HepG2 (cell line): ENCODE results near the gene ZNF512B. TPM values are rescaled to one million over a fixed set of nuclear protein-coding genes. Genes with fewer than 3 reads are reported as not detected.

ENCODE experiments used
- EEA1 ChIP-seq: sonication (generic); formaldehyde crosslinking; IDR thresholded peaks from 2 replicates; pipeline ENCODE4 v1.5.1; 2020; ENCODE audit warnings: mild to moderate bottlenecking, missing genetic modification reagents, borderline replicate concordance
- EED ChIP-seq: sonication (generic); formaldehyde crosslinking; IDR thresholded peaks from 2 replicates; pipeline ENCODE4 v1.5.0; 2020; ENCODE audit warnings: mild to moderate bottlenecking, missing genetic modification reagents
- HOXA3 ChIP-seq: sonication (generic); formaldehyde crosslinking; IDR thresholded peaks from 2 replicates; pipeline ENCODE4 v1.5.0; 2020; ENCODE audit warnings: missing genetic modification reagents
- NFKB2 ChIP-seq: sonication (generic); formaldehyde crosslinking; IDR thresholded peaks from 2 replicates; pipeline ENCODE4 v1.4.0; 2020; ENCODE audit warnings: missing genetic modification reagents, borderline replicate concordance
- NFYC ChIP-seq: IDR thresholded peaks from 2 replicates; pipeline ENCODE4 v1.6.1; 2016; ENCODE audit warnings: missing genetic modification reagents, missing compliant biosample characterization
- POGZ ChIP-seq: sonication (generic); formaldehyde crosslinking; IDR thresholded peaks from 2 replicates; pipeline ENCODE4 v1.4.0; 2020; ENCODE audit warnings: mild to moderate bottlenecking, missing genetic modification reagents
- RNF2 ChIP-seq: fragments of 450-650 bp; conservative IDR thresholded peaks from 2 replicates; pipeline ENCODE4 v1.6.1; 2016; ENCODE audit warnings: low read depth
- ZNF292 ChIP-seq: sonication (generic); formaldehyde crosslinking; IDR thresholded peaks from 2 replicates; pipeline ENCODE4 v1.8.1; 2022; ENCODE audit warnings: mild to moderate bottlenecking, low read depth, missing genetic modification reagents, borderline replicate concordance
- ZNF367 ChIP-seq: sonication (generic); formaldehyde crosslinking; IDR thresholded peaks from 2 replicates; pipeline ENCODE4 v1.4.0; 2020; ENCODE audit warnings: missing genetic modification reagents, borderline replicate concordance
- ZNF547 ChIP-seq: sonication (generic); formaldehyde crosslinking; IDR thresholded peaks from 2 replicates; pipeline ENCODE4 v1.5.1; 2020; ENCODE audit warnings: mild to moderate bottlenecking, missing genetic modification reagents
- ZNF7 ChIP-seq: IDR thresholded peaks from 2 replicates; pipeline ENCODE4 v1.6.1; 2016; ENCODE audit warnings: missing biosample characterization, missing genetic modification reagents
- ZNF792 ChIP-seq: IDR thresholded peaks from 2 replicates; pipeline ENCODE4 v1.6.1; 2016
- ZNF841 ChIP-seq: sonication (generic); formaldehyde crosslinking; IDR thresholded peaks from 2 replicates; pipeline ENCODE4 v1.8.1; 2023; ENCODE audit warnings: missing genetic modification reagents, borderline replicate concordance
- ZNF879 ChIP-seq: sonication (generic); formaldehyde crosslinking; IDR thresholded peaks from 2 replicates; pipeline ENCODE4 v1.8.1; 2023; ENCODE audit warnings: missing genetic modification reagents
- ZSCAN25 ChIP-seq: sonication (generic); formaldehyde crosslinking; IDR thresholded peaks from 2 replicates; pipeline ENCODE4 v1.8.0; 2022; ENCODE audit warnings: mild to moderate bottlenecking, missing genetic modification reagents
- ZSCAN30 ChIP-seq: sonication (generic); formaldehyde crosslinking; IDR thresholded peaks from 2 replicates; pipeline ENCODE4 v1.5.0; 2020; ENCODE audit warnings: mild to moderate bottlenecking, missing genetic modification reagents
- polyA plus RNA-seq, 8 experiments: library from polyadenylated mRNA; depleted of rRNA in 3 of 8; stranded (reverse) in 7 of 8; unstranded in 1 of 8; fragments of >200 nt; fragmentation: Illumina TruSeq in 4 of 8; extraction: Trizol in 4 of 8; gene quantifications; 2 replicates each; pipeline versions ENCODE4 v1.2.1 to v1.2.3, GENCODE V29; 2011 to 2016; ENCODE audit warnings: low read depth in 4 of 8, missing spikeins in 1 of 8, mixed read lengths in 1 of 8; ENCODE audit not compliant: insufficient read depth in 1 of 8
- total RNA-seq, 5 experiments: library from RNA; depleted of rRNA; stranded (reverse); fragments of >200 nt; fragmentation: Illumina TruSeq; extraction: Trizol; gene quantifications; 2 replicates each; pipeline ENCODE4 v1.2.3, GENCODE V29; 2016; ENCODE audit warnings: low read depth in 1 of 5
- TF ChIP-seq, protein P1 (sequence below): sonication (generic); formaldehyde crosslinking; conservative IDR thresholded peaks from 2 replicates; pipeline ENCODE4 v1.4.0; 2020; ENCODE audit warnings: mild to moderate bottlenecking, missing genetic modification reagents, moderate library complexity
- TF ChIP-seq, protein P2 (sequence below): sonication (generic); formaldehyde crosslinking; IDR thresholded peaks from 2 replicates; pipeline ENCODE4 v1.4.0; 2020; ENCODE audit warnings: mild to moderate bottlenecking, low read depth, missing genetic modification reagents
- TF ChIP-seq, protein P3 (sequence below): IDR thresholded peaks from 2 replicates; pipeline ENCODE4 v1.6.1; 2016; ENCODE audit warnings: low read depth
- TF ChIP-seq, protein P4 (sequence below): sonication (generic); formaldehyde crosslinking; IDR thresholded peaks from 2 replicates; pipeline ENCODE4 v1.5.1; 2020; ENCODE audit warnings: missing genetic modification reagents, mild to moderate bottlenecking, borderline replicate concordance
- TF ChIP-seq, protein P5 (sequence below): IDR thresholded peaks from 2 replicates; pipeline ENCODE4 v1.6.1; 2018; ENCODE audit warnings: missing genetic modification reagents, mild to moderate bottlenecking, missing compliant biosample characterization

The ZNF512B gene
- total and polyA plus RNA-seq, 2 of the 13 experiments (the other 11 are each of a cell fraction or from before 2014, with no cell fraction given): 11.5 to 30.6 TPM

DNA sequence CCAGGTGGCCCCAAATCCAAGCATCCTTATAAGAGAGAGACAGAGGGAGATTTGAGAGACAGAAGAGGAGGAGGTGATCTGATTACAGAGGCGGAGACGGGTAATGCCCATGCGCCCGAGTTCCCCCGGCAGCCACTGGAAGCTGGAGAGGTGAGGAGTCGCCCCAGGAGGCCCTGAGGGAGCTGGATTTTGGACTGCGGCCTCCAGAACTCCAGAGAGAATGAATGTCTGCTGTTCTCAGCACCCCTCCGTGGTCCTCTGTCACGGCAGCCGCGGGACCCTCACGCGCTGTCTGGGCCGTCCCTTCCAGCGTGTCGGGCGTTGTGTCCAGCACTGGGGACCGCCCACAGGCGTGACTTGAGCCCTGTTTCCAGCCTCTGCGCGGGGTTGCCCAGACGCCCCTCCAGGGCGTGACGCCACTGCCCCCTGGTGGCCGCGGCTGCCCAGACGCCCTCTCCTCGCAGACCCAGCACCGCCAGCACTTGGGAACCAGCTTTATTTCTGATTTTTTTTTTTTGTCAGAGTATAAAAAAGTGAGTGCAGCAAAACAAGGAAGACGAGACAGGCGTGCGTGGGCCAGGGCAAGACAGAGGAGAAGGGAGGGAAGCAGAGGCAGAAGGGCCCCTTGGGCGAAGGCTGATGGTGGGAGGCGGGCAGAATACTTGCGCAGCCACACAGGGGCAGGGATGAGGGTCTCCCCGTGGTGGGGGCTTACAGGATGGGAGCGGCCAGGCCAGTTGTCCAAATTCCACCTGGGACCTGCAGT, 4.1 kb upstream of the ZNF512B start (continued):
- TF ChIP-seq, protein P1, sequence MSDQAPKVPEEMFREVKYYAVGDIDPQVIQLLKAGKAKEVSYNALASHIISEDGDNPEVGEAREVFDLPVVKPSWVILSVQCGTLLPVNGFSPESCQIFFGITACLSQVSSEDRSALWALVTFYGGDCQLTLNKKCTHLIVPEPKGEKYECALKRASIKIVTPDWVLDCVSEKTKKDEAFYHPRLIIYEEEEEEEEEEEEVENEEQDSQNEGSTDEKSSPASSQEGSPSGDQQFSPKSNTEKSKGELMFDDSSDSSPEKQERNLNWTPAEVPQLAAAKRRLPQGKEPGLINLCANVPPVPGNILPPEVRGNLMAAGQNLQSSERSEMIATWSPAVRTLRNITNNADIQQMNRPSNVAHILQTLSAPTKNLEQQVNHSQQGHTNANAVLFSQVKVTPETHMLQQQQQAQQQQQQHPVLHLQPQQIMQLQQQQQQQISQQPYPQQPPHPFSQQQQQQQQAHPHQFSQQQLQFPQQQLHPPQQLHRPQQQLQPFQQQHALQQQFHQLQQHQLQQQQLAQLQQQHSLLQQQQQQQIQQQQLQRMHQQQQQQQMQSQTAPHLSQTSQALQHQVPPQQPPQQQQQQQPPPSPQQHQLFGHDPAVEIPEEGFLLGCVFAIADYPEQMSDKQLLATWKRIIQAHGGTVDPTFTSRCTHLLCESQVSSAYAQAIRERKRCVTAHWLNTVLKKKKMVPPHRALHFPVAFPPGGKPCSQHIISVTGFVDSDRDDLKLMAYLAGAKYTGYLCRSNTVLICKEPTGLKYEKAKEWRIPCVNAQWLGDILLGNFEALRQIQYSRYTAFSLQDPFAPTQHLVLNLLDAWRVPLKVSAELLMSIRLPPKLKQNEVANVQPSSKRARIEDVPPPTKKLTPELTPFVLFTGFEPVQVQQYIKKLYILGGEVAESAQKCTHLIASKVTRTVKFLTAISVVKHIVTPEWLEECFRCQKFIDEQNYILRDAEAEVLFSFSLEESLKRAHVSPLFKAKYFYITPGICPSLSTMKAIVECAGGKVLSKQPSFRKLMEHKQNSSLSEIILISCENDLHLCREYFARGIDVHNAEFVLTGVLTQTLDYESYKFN: 0 out of 2 replicates have a peak, but pooled peaks have one; percentile 40
- TF ChIP-seq, protein P2, sequence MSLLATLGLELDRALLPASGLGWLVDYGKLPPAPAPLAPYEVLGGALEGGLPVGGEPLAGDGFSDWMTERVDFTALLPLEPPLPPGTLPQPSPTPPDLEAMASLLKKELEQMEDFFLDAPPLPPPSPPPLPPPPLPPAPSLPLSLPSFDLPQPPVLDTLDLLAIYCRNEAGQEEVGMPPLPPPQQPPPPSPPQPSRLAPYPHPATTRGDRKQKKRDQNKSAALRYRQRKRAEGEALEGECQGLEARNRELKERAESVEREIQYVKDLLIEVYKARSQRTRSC (CRISPR knock-in tag): peak; percentile 90
- TF ChIP-seq ZNF7 (CRISPR knock-in tag) (no peak), ZNF292 (CRISPR knock-in tag) (peak; percentile 78), POGZ (peak; percentile 56; the same call in 1 of the 2 replicates), EEA1 (peak; percentile 97; the same call in 1 of the 2 replicates), ZNF547 (no peak; the same call in 1 of the 2 replicates), ZSCAN30 (no peak), ZNF367 (0 out of 2 replicates have a peak, but pooled peaks have one; percentile 41), ZNF792 (CRISPR knock-in tag) (peak; percentile 96), NFYC (peak; percentile 37), EED (CRISPR knock-in tag) (peak; percentile 55; the same call in 1 of the 2 replicates), ZSCAN25 (CRISPR knock-in tag) (peak; percentile 77), NFKB2 (peak; percentile 92; the same call in 1 of the 2 replicates), RNF2 (peak; percentile 84; the same call in 1 of the 2 replicates), ZNF841 (no peak), ZNF879 (CRISPR knock-in tag) (no peak), HOXA3 (peak; percentile 91)
- TF ChIP-seq, protein P3, sequence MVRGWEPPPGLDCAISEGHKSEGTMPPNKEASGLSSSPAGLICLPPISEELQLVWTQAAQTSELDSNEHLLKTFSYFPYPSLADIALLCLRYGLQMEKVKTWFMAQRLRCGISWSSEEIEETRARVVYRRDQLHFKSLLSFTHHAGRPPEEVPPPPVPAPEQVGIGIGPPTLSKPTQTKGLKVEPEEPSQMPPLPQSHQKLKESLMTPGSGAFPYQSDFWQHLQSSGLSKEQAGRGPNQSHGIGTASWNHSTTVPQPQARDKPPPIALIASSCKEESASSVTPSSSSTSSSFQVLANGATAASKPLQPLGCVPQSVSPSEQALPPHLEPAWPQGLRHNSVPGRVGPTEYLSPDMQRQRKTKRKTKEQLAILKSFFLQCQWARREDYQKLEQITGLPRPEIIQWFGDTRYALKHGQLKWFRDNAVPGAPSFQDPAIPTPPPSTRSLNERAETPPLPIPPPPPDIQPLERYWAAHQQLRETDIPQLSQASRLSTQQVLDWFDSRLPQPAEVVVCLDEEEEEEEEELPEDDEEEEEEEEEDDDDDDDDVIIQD (CRISPR knock-in tag): no peak
- TF ChIP-seq, protein P4, sequence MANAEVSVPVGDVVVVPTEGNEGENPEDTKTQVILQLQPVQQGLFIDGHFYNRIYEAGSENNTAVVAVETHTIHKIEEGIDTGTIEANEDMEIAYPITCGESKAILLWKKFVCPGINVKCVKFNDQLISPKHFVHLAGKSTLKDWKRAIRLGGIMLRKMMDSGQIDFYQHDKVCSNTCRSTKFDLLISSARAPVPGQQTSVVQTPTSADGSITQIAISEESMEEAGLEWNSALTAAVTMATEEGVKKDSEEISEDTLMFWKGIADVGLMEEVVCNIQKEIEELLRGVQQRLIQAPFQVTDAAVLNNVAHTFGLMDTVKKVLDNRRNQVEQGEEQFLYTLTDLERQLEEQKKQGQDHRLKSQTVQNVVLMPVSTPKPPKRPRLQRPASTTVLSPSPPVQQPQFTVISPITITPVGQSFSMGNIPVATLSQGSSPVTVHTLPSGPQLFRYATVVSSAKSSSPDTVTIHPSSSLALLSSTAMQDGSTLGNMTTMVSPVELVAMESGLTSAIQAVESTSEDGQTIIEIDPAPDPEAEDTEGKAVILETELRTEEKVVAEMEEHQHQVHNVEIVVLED (CRISPR knock-in tag): peak; percentile 73; the same call in 1 of the 2 replicates
- TF ChIP-seq, protein P5, sequence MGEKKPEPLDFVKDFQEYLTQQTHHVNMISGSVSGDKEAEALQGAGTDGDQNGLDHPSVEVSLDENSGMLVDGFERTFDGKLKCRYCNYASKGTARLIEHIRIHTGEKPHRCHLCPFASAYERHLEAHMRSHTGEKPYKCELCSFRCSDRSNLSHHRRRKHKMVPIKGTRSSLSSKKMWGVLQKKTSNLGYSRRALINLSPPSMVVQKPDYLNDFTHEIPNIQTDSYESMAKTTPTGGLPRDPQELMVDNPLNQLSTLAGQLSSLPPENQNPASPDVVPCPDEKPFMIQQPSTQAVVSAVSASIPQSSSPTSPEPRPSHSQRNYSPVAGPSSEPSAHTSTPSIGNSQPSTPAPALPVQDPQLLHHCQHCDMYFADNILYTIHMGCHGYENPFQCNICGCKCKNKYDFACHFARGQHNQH (CRISPR knock-in tag): peak; percentile 94
